ENCODE data around the gene FOXD1. TPM values are rescaled to one million over a fixed set of nuclear protein-coding genes. Genes with fewer than 3 reads are reported as not detected.
A peak's percentile ranks its signal among the peaks of the same experiment; 100 is the strongest.
"Not testable (repeated sequence)": the region's sequence is repeated elsewhere in the genome, so short reads cannot be mapped to it uniquely, and the experiment has no call there.

FOXD1 gene
- 5.1 TPM for total RNA-seq

DNA sequence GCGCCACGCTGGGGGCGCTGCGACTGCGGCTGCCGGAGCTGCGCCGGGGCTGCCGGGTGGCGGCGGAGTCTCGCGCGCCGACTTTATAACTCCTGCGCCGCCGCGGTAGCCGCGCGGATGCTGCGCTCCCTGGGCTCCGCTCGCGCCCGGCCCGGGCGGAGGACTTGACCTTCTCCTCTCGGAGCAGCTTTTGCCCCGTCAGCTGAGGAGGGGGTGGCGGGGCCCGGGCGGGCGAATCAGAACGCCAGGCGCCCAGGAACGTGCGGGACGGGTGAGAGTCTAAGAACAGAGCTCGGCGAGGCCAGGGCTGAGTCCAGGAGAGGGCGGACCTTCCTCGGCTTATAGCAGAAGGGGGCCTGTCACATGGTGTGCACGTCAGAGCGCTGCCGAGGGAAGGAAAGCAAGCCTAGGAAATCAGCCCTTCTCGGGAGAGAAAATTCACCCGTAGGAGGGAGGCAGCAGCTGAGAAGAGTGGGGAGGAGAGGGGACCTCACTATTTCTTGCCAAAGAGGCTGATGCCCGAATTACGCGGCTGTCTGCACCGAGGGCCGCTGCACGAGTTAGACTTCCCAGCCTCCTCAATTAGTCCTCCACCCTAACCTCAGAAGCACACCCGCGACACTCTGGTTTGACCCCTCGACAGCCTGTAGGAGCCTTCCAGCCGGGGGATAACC, at the start of gene FOXD1:
FOXD1 (minus strand) TSS at position 315 of the 674 bp plus-strand sequence. CDS start 415 bp downstream, outside the sequence.
- DNase-seq: peak; percentile 96

GRCh38 chr5:73497497-73498056, 49.0 kb upstream of the FOXD1 start:
- DNase-seq: no peak

DNA sequence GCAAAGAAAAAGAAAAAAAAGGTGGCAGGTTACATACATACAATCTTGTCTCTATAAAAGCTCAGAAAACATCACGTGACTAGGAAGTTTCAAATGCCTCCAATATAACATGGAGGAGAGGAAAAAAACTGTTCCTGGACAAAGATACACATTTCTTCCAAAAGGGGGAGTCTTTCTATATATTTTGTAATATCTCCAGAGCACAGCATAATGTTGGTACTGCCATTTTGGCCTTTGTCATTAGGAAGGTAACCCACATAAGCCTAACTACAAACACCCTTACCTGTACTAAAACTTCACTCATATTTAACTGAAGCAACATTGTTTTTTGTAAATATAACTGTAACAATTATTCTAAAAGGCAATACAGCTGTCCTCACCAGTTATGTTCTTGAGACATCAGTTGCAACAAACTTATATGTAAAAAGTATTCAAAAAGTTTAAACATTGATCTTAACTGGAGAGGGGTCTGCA, 48.4 kb upstream of the FOXD1 start:
- DNase-seq: peak; percentile 74

DNA sequence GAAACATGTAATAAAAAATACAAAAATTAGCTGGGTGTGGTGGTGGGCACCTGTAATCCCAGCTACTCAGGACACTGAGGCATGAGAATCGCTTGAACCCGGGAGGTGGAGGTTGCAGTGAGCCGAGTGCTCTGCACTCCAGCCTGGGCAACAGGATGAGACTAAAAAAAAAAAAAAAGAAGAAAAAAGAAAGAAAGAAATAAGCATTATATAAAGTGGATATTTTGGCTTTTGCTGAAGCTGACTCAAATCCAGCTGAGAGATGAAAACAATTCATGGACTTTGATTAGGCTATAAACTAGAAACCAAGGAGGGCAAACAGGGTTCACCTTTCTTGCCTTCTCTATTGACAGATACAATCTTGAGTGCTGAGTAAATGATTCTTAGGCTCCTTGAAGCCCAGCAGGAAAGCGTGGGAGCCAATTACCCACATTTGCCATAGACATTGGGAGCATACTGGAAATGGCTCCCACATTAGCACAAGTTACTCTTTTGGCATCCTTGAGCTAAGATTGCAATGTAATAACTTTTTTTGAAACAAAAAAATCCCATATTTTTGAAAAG, 47.3 kb upstream of the FOXD1 start:
- DNase-seq: no peak

DNA sequence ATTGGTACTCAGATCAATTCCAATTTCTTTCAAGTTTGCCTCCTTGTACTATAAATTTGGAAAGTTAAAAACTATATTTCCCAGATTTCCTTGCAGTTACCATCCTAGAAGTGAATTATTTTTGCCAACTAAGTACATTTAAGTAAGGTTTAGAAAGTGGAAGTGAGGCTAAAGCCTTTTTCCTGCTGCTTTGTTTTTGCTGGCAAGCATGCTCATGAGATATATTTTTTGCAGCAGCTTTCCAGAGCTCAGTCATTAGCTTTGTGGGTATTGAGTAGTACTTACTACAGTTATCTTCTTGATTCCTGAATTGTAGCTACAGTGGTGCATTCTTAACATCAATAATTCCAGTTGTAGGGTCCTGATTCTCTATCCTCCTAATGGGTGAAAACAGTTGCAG, 46.1 kb upstream of the FOXD1 start:
- DNase-seq: no peak

DNA sequence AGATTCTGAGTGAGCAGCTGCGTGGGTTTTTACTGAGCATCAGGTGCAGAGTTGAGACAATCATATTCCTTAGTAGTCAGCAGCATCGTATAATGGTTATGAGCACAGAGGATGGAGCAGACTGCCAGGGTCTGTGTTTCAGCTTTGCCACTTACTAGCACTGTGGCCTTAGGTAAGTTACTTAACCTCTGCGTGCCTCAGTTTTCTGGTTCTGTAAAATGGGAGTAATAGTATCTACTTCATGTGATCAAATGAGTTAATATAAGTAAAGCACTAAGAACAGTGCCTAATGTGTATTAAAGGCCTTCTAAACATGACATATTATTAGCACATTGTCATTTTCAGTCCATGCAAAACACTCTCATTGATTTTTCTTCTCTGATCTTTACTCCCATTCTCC, 44.8 kb upstream of the FOXD1 start:
- DNase-seq: no peak

GRCh38 chr5:73491155-73491554, 42.6 kb upstream of the FOXD1 start:
- DNase-seq: no peak

DNA sequence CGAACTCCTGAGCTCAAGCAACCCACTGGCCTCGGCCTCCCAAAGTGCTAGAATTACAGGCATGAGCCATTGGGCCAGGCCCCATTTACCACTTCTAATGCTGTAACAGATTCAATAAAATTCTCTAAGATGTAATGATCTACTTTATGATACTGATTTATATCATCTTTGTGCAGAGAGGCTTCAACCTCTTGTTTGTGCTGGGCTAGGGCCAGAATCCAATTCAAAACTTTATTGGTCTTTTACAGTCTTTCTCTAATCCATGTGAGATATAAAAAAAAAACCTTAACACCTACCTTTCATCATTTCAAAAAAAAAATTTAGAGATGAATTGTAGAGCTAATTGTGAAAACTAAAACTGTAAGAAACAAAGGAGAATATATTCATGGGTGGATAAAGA, 41.5 kb upstream of the FOXD1 start:
- DNase-seq: no peak

DNA sequence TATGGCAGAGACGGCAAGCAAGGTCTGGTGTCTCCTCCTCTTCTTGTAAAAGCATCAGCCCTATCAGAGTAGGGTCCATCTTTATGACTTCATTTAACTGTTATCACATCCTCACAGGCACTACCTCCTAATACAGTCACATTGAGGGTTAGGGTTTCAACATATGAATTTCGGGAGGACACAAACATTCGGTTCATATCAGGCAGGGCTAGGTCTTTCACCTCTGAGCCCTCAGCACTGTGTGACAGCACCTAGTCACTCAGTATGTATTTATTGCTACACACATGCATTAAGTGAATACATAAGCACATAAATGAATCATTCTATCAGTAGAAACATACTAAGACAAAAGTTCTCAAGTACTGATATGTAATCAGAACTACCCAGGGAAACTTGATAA, 40.2 kb upstream of the FOXD1 start:
- no peak for DNase-seq

DNA sequence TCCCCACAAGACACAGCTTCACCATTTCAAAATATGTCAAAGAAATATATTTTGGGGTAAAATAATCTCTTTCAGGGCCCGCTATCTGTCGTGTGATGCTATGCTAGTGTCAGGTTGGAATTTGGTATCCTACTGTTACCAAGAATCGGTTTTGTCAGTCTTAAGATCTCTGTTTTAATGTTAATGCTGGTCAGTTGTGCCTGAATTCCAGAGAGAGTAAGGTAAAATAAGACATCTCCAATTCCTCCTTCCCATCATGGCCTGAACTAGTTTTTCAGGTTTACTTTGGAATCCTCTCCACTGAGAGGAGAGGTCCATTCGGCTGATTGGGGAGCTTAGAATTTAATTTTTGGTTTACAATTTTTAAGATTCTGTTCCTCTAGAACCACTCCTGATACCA, 39.2 kb upstream of the FOXD1 start:
- DNase-seq: no peak

DNA sequence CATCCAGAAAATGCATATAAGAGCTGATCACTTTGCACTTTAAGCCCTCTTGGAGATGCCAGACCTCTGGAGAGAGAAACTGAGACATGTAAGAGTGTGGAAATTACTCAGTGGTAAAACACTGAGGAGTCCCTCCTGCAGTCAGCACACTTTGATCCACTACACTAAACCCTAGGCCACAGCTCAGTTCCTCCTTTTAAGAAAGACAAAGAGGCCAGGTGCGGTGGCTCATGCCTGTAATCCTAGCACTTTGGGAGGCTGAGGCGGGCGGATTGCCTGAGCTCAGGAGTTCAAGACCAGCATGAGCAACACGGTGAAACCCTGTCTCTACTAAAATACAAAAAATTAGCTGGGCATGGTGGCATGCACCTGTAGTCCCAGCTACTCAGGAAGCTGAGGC, 38.7 kb upstream of the FOXD1 start:
- DNase-seq: not testable (repeated sequence)

- no peak for DNase-seq
These were observed 37.7 kb upstream of the FOXD1 start for GRCh38 chr5:73486119-73486899.

GRCh38 chr5:73485715-73486114, 37.1 kb upstream of the FOXD1 start:
- no peak for DNase-seq

DNA sequence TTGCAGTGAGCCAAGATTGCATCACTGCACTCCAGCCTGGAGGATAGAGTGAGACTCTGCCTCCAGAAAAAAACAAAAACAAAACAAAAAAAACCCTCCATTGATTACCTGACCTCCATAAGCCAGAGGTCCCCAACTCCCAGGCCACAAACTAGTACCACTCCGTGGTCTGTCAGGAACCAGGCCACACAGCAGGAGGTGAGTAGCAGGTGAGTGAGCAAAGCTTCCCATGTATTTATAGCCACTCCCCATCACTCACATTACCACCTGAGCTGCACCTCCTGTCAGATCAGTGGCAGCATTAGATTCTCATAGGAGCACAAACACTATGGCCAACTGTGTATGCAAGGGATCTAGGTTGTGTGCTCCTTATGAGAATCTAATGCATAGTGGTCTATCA, 35.9 kb upstream of the FOXD1 start:
- DNase-seq: no peak

DNA sequence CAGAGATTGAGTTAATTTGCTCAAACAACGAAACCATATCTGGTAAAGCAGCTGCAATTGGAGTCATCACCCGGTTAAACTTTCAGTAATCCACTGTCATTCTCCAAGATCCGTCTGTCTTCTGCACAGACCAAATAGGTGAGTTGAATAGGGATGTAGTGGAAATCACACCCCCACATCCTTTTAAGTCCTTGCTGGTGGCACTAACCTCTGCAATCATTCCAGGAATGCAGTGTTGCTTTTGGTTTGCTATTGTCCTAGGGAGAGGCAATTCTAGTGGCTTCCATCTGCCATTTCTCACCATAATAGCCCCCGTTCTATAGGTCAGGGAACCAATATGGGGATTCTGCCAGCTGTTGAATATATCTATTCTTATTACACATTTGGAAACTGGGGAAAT, 35.1 kb upstream of the FOXD1 start:
- DNase-seq: no peak

- no peak for DNase-seq
These were observed 34.0 kb upstream of the FOXD1 start for GRCh38 chr5:73482383-73483136.

GRCh38 chr5:73480500-73480899, 31.9 kb upstream of the FOXD1 start:
- DNase-seq: no peak

DNA sequence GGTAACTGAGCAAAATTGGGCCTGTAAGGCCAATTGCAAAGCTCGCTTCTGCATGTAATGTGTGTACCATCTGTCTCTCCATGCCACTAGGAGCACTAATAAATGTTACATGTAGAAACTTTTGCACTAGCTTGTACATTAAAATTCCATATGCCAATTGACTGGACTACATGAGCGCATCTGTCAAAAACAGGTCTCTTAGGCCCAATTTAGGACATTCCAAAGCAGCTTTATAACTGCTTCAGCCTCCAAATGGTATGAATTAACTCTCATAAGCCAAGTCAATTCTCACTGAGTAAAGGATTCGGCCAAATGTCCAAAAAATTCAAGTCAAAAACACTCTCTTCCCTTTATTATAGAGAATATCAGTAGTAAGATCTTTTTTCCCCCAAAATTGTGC, 23.5 kb upstream of the FOXD1 start:
- no peak for DNase-seq

- DNase-seq: no peak
These were observed 23.1 kb upstream of the FOXD1 start for GRCh38 chr5:73471654-73472053.

DNA sequence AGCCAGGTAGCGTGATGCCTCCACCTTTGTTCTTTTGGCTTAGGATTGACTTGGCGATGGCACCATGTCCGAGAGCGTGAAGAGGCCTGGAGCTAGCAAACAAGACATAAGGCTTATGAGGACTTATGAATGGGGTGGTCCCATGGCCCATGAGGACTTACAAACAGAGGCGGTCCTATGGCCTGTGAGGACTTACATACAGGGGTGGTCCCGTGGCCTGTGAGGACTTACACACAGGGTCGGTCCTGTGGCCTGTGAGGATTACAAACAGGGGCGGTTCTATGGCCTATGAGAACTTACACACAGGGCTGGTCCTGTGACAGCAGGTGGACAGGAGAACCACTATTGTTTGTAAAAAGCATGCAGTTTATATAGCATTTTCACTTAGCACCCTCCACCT, 21.3 kb upstream of the FOXD1 start:
- DNase-seq: no peak

DNA sequence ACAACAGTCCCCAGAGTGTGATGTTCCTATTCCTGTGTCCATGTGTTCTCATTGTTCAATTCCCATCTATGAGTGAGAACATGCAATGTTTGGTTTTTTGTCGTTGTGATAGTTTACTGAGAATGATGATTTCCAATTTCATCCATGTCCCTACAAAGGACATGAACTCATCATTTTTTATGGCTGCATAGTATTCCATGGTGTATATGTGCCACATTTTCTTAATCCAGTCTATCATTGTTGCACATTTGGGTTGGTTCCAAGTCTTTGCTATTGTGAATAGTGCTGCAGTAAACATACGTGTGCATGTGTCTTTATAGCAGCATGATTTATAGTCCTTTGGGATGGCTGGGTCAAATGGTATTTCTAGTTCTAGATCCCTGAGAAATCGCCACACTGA, 20.1 kb upstream of the FOXD1 start:
- DNase-seq: not testable (repeated sequence)

DNA sequence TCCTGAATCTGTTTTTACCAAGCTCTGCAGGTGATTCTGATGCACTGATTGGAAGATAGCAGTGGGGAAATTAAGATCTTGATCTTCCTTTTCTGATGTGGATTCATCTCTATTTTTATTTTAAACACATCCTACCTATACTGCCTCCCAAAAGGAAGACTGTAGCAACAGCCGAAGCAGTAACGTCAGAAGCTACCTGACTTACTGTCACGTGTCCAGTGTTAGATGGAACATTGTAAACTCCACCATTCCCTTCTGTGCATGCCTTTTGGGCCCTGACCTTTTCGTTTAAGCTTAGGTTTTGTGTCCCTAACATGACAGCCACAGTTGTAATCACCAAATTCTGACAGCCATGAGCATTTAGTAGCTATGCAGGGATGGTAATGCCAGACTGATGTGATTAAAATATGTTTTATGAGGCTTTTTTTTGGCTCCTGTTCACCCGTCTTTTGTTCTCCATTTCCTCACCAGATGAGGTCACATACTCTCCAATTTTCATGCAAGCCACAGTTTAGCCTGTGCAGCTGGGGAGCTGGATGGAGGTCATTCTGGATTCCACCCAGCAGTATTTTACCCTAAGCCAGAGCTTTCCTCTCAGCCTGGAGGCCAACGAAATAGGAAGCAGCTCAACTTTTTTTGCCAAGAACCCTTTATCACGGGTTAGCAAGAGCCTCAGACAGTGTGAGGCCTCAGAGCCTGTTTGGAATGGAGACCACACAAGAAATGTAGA, 15.6 kb upstream of the FOXD1 start:
- peak; percentile 95 for DNase-seq
